ENCODE results near the gene INTS1.

INTS1 gene

GRCh38 chr7:1541431-1542162 lies 37.4 kb upstream of the INTS1 start:
- DNase-seq (ENCODE audit: low read depth) = no peak

GRCh38 chr7:1540776-1541271 lies 36.6 kb upstream of the INTS1 start:
- DNase-seq (ENCODE audit: low read depth) = no peak

- no peak for DNase-seq (ENCODE audit: low read depth)
Measured at GRCh38 chr7:1539882-1540775, 35.9 kb upstream of the INTS1 start.

GRCh38 chr7:1539181-1539881 lies 35.1 kb upstream of the INTS1 start:
- DNase-seq (ENCODE audit: low read depth) = no peak

GRCh38 chr7:1538544-1539180 lies 34.5 kb upstream of the INTS1 start:
- DNase-seq (ENCODE audit: low read depth) = no peak

GRCh38 chr7:1537535-1538412 lies 33.6 kb upstream of the INTS1 start:
- no peak for DNase-seq (ENCODE audit: low read depth)

GRCh38 chr7:1536743-1537534 lies 32.8 kb upstream of the INTS1 start:
- DNase-seq (ENCODE audit: low read depth) = no peak

GRCh38 chr7:1536455-1536742 lies 32.2 kb upstream of the INTS1 start:
- no peak for DNase-seq (ENCODE audit: low read depth)

GRCh38 chr7:1535701-1536454 lies 31.7 kb upstream of the INTS1 start:
- DNase-seq (ENCODE audit: low read depth) = no peak

- no peak for DNase-seq (ENCODE audit: low read depth)
Measured at GRCh38 chr7:1535100-1535458, 30.9 kb upstream of the INTS1 start.

GRCh38 chr7:1534330-1535099 lies 30.3 kb upstream of the INTS1 start:
- DNase-seq (ENCODE audit: low read depth) = no peak

GRCh38 chr7:1533547-1534329 lies 29.5 kb upstream of the INTS1 start:
- DNase-seq (ENCODE audit: low read depth) = peak; percentile 28

- DNase-seq (ENCODE audit: low read depth) = no peak
Measured at GRCh38 chr7:1533255-1533546, 29.0 kb upstream of the INTS1 start.

- peak; percentile 54 for DNase-seq (ENCODE audit: low read depth)
Measured at GRCh38 chr7:1532456-1533254, 28.5 kb upstream of the INTS1 start.

GRCh38 chr7:1531979-1532455 lies 27.8 kb upstream of the INTS1 start:
- no peak for DNase-seq (ENCODE audit: low read depth)

- no peak for DNase-seq (ENCODE audit: low read depth)
Measured at GRCh38 chr7:1531263-1531978, 27.2 kb upstream of the INTS1 start.

- DNase-seq (ENCODE audit: low read depth) = no peak
Measured at GRCh38 chr7:1530946-1531262, 26.7 kb upstream of the INTS1 start.
